ENCODE measurements around the gene SH2D7. TPM values are rescaled to one million over a fixed set of nuclear protein-coding genes. Genes with fewer than 3 reads are reported as not detected.

SH2D7 gene
- total and polyA plus RNA-seq, 2 experiments from 2014 or later: 0.31 TPM; not detected in 1

DNA sequence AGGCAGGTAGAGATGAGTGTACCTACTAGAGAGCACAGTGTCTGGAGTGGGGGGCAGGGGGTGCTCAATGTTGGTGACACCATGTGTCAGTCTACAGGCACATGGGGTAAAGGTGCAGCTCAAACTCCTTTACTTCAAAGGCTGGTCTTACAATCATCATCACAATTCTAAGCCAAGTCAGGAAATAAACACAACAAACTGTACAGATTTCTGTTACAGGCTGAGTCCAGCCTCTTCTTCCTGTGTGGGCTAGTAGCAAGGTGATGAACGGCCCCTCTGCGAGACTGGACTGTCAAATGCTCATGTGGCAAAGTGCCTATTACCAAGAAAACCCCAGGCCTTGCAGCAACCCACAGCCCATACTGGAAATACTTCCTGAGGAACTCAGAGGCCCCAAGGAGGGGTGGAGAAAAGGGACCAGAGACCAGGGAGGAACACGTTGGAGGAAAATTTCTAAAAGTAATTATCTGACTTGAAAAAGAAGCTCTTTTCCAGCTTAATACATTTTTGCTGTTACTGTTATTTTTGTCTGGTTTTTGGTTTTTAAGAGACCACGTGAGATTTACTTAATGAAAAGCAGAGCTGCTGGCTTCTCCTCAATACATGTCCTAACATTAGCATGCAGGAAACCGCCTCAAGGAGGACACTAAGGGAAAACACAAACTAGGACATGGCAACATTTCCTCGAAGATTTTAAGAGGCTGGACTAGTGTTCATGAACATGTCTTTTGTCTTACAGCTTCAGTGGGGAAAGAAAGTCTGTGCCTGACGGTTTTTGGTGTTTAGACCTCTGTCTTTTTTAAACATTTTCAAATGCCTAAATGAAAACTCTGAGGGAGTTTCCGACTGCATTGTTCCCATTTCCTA, 44.4 kb upstream of the SH2D7 start:
- Mint-ChIP-seq H3K4me1 (peaks cover 17% of the 10 kb centered on the region), H3K27me3 (ENCODE audit: insufficient read depth, low read depth, poor library complexity) (no peaks in the 10 kb centered on the region), H3K27ac (no peak overlapping the region), H3K36me3 (ENCODE audit: low read depth) (no peaks in the 10 kb centered on the region), H3K9me3 (no peaks in the 10 kb centered on the region), H3K4me3 (no peak overlapping the region)
- no peak overlapping the region for H3K4me2 ChIP-seq
- no peak overlapping the region for H3K27ac ChIP-seq (ENCODE audit: low read depth)
- H3K4me3 ChIP-seq: no peak overlapping the region
- no peak overlapping the region for H2AFZ ChIP-seq
- peaks cover 5% of the 10 kb centered on the region; the same call in 1 of the 2 replicates for H3K36me3 ChIP-seq (ENCODE audit: insufficient read depth)
- peaks cover 29% of the 10 kb centered on the region; the same call in 1 of the 2 replicates for H3K4me1 ChIP-seq (ENCODE audit: insufficient read depth)
- ATAC-seq (no peak), DNase-seq (ENCODE audit: low spot score) (no peak)
- TF ChIP-seq CREB1 (CRISPR knock-in tag; IDR thresholded peaks at IDR 0.05; ENCODE audit: low read depth) (no peak), POLR2AphosphoS5 (IDR thresholded peaks at IDR 0.05; ENCODE audit: low read depth) (no peak), EZH2 (IDR thresholded peaks at IDR 0.05; ENCODE audit: low read depth, unreplicated experiment) (no peak), ZNF114 (CRISPR knock-in tag; IDR thresholded peaks at IDR 0.05) (no peak), ZNF331 (CRISPR knock-in tag; IDR thresholded peaks at IDR 0.05; ENCODE audit: low read depth) (no peak), EZH2phosphoT487 (IDR thresholded peaks at IDR 0.05; ENCODE audit: unreplicated experiment) (no peak), STAT1 (IDR thresholded peaks at IDR 0.05; ENCODE audit: unreplicated experiment) (no peak), JUNB (IDR thresholded peaks at IDR 0.05; ENCODE audit: unreplicated experiment) (no peak), NANOG (IDR thresholded peaks at IDR 0.05; ENCODE audit: borderline replicate concordance) (no peak)
- TF ChIP-seq, protein P1, sequence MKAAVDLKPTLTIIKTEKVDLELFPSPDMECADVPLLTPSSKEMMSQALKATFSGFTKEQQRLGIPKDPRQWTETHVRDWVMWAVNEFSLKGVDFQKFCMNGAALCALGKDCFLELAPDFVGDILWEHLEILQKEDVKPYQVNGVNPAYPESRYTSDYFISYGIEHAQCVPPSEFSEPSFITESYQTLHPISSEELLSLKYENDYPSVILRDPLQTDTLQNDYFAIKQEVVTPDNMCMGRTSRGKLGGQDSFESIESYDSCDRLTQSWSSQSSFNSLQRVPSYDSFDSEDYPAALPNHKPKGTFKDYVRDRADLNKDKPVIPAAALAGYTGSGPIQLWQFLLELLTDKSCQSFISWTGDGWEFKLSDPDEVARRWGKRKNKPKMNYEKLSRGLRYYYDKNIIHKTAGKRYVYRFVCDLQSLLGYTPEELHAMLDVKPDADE (IDR thresholded peaks at IDR 0.05): no peak
- TF ChIP-seq, protein P2, sequence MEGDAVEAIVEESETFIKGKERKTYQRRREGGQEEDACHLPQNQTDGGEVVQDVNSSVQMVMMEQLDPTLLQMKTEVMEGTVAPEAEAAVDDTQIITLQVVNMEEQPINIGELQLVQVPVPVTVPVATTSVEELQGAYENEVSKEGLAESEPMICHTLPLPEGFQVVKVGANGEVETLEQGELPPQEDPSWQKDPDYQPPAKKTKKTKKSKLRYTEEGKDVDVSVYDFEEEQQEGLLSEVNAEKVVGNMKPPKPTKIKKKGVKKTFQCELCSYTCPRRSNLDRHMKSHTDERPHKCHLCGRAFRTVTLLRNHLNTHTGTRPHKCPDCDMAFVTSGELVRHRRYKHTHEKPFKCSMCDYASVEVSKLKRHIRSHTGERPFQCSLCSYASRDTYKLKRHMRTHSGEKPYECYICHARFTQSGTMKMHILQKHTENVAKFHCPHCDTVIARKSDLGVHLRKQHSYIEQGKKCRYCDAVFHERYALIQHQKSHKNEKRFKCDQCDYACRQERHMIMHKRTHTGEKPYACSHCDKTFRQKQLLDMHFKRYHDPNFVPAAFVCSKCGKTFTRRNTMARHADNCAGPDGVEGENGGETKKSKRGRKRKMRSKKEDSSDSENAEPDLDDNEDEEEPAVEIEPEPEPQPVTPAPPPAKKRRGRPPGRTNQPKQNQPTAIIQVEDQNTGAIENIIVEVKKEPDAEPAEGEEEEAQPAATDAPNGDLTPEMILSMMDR (conservative IDR thresholded peaks at IDR 0.05; ENCODE audit: low read depth in 2 of 2): no peak
- TF ChIP-seq, protein P3, sequence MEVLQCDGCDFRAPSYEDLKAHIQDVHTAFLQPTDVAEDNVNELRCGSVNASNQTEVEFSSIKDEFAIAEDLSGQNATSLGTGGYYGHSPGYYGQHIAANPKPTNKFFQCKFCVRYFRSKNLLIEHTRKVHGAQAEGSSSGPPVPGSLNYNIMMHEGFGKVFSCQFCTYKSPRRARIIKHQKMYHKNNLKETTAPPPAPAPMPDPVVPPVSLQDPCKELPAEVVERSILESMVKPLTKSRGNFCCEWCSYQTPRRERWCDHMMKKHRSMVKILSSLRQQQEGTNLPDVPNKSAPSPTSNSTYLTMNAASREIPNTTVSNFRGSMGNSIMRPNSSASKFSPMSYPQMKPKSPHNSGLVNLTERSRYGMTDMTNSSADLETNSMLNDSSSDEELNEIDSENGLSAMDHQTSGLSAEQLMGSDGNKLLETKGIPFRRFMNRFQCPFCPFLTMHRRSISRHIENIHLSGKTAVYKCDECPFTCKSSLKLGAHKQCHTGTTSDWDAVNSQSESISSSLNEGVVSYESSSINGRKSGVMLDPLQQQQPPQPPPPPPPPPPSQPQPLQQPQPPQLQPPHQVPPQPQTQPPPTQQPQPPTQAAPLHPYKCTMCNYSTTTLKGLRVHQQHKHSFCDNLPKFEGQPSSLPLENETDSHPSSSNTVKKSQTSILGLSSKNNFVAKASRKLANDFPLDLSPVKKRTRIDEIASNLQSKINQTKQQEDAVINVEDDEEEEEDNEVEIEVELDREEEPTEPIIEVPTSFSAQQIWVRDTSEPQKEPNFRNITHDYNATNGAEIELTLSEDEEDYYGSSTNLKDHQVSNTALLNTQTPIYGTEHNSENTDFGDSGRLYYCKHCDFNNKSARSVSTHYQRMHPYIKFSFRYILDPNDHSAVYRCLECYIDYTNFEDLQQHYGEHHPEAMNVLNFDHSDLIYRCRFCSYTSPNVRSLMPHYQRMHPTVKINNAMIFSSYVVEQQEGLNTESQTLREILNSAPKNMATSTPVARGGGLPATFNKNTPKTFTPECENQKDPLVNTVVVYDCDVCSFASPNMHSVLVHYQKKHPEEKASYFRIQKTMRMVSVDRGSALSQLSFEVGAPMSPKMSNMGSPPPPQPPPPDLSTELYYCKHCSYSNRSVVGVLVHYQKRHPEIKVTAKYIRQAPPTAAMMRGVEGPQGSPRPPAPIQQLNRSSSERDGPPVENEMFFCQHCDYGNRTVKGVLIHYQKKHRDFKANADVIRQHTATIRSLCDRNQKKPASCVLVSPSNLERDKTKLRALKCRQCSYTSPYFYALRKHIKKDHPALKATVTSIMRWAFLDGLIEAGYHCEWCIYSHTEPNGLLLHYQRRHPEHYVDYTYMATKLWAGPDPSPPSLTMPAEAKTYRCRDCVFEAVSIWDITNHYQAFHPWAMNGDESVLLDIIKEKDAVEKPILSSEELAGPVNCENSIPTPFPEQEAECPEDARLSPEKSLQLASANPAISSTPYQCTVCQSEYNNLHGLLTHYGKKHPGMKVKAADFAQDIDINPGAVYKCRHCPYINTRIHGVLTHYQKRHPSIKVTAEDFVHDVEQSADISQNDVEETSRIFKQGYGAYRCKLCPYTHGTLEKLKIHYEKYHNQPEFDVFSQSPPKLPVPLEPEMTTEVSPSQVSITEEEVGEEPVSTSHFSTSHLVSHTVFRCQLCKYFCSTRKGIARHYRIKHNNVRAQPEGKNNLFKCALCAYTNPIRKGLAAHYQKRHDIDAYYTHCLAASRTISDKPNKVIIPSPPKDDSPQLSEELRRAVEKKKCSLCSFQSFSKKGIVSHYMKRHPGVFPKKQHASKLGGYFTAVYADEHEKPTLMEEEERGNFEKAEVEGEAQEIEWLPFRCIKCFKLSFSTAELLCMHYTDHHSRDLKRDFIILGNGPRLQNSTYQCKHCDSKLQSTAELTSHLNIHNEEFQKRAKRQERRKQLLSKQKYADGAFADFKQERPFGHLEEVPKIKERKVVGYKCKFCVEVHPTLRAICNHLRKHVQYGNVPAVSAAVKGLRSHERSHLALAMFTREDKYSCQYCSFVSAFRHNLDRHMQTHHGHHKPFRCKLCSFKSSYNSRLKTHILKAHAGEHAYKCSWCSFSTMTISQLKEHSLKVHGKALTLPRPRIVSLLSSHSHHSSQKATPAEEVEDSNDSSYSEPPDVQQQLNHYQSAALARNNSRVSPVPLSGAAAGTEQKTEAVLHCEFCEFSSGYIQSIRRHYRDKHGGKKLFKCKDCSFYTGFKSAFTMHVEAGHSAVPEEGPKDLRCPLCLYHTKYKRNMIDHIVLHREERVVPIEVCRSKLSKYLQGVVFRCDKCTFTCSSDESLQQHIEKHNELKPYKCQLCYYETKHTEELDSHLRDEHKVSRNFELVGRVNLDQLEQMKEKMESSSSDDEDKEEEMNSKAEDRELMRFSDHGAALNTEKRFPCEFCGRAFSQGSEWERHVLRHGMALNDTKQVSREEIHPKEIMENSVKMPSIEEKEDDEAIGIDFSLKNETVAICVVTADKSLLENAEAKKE (CRISPR knock-in tag; IDR thresholded peaks at IDR 0.05): no peak
- TF ChIP-seq, protein P4, sequence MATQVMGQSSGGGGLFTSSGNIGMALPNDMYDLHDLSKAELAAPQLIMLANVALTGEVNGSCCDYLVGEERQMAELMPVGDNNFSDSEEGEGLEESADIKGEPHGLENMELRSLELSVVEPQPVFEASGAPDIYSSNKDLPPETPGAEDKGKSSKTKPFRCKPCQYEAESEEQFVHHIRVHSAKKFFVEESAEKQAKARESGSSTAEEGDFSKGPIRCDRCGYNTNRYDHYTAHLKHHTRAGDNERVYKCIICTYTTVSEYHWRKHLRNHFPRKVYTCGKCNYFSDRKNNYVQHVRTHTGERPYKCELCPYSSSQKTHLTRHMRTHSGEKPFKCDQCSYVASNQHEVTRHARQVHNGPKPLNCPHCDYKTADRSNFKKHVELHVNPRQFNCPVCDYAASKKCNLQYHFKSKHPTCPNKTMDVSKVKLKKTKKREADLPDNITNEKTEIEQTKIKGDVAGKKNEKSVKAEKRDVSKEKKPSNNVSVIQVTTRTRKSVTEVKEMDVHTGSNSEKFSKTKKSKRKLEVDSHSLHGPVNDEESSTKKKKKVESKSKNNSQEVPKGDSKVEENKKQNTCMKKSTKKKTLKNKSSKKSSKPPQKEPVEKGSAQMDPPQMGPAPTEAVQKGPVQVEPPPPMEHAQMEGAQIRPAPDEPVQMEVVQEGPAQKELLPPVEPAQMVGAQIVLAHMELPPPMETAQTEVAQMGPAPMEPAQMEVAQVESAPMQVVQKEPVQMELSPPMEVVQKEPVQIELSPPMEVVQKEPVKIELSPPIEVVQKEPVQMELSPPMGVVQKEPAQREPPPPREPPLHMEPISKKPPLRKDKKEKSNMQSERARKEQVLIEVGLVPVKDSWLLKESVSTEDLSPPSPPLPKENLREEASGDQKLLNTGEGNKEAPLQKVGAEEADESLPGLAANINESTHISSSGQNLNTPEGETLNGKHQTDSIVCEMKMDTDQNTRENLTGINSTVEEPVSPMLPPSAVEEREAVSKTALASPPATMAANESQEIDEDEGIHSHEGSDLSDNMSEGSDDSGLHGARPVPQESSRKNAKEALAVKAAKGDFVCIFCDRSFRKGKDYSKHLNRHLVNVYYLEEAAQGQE (IDR thresholded peaks at IDR 0.05; ENCODE audit: unreplicated experiment): no peak
- H3K9me2 ChIP-seq (ENCODE audit: insufficient read depth): no peaks in the 10 kb centered on the region
- H4K20me1 ChIP-seq (replicated peaks; ENCODE audit: insufficient read depth): no peaks in the 10 kb centered on the region
- no peaks in the 10 kb centered on the region for H3F3A ChIP-seq (replicated peaks; ENCODE audit: low read depth)
- H3K27me3 ChIP-seq (ENCODE audit: insufficient read depth): no peaks in the 10 kb centered on the region
- no peaks in the 10 kb centered on the region for H3K79me2 ChIP-seq (replicated peaks; ENCODE audit: insufficient read depth)
